DMS79 treated with DMSO at 0.1 percent for 48 hours (cell line): Measurements from ENCODE around the gene BLCAP.
"Not testable (repeated sequence)": the region's sequence is repeated elsewhere in the genome, so short reads cannot be mapped to it uniquely, and the experiment has no call there.

Experiments
- DNase-seq: peaks from one replicate; lab custom pipeline; 2025; lab: John Stamatoyannopoulos, UW

BLCAP gene

DNA sequence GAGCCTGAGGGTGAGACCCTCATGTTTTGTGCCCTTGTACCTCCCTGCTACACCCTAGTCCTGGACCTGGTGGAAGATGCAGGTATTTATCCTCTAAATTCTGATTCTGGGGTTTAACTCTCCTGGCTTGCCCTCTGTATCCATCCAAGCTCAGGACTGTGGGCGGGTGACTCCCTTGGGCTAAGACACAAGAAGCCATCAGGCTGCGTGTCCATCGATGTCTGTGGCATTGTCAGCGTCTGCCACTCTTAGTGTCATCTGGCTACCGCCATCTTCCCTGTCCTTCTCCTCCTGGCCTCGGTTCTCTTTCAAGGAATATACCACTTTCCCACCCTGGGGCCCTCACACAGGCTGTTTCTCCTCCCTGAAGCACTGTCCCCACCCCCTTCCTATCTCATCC, 28.9 kb upstream of the BLCAP start:
- no peak for DNase-seq

DNA sequence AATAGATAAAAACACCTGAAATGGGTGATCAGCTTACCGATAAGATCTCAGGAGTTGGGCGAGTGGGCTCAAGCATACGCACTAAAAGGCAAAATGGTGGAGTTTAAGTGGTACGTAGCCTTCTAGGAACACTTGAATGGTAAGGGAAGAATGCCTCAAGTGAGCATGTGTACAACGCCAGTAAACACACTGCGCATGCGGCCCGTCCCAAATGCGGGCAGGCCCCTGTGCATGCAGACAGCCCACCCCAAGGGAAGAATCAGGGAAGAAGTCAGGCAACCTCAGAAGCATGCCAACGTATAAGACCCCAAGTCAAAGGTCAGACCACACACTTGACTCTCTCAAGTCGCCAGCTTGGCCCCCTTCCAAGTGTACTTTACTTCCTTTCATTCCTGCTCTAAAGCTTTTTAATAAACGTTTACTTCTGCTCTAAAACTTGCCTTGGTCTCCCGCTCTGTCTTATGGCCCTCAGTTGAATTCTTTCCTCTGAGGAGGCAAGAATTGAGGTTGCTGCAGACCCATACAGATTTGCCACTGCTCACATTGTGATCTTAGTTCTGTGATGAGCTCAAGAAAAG, 27.1 kb upstream of the BLCAP start:
- peak; percentile 85 for DNase-seq

DNA sequence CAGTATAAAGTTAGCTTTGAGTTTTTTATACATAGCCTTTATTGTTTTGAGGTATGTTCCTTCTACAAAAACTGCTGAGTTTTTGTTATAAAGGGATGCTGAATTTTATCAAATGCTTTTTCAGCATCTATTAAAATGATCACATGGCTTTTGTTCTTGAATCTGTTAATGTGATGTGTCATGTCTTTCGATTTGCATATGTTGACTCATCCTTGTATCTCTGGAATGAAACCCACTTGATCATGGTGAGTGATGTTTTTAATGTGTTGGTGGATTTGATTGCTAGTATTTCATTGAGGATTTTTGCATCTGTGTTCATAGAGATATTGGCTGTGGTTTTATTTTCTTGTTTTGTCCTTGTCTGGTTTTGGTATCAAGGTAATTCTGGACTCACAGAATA, 24.7 kb upstream of the BLCAP start:
- no peak for DNase-seq

DNA sequence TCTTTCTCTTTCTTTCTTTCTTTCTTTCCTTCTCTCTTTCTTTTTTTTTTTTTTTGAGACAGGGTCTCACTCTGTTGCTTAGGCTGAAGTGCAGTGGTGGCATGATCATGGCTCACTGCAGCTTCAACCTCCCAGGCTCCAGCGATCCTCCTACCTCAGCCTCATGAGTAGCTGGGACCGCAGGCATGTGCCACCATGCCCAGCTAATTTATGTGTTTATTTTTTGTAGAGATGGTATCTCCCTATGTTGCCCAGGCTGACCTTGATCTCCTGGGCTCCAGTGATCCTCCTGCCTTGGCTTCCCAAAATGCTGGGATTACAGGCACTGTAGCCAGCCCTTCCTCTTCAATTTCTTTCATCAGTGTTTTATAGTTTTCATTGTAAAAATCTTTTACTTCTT, 24.0 kb upstream of the BLCAP start:
- DNase-seq, result not testable (repeated sequence)

DNA sequence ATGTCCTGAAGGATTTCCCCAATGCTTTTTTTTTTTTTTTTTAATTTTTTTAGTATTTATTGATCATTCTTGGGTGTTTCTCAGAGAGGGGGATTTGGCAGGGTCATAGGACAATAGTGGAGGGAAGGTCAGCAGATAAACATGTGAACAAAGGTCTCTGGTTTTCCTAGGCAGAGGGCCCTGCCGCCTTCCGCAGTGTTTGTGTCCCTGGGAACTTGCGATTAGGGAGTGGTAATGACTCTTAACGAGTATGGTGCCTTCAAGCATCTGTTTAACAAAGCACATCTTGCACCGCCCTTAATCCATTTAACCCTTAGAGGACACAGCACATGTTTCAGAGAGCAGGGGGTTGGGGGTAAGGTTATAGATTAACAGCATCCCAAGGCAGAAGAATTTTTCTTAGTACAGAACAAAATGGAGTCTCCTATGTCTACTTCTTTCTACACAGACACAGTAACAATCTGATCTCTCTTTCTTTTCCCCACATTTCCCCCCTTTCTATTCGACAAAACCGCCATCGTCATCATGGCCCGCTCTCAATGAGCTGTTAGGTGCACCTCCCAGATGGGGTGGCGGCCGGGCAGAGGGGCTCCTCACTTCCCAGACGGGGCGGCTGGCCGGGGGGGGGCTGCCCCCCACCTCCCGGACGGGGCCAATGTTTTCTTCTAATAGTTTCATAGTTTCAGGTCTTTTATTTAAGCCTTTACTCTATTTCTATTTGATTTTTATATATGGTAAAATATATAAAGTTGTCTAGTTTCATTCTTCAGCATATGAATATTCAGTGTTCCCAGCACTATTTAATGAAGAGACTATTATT, 22.6 kb upstream of the BLCAP start:
- not testable (repeated sequence) for DNase-seq

DNA sequence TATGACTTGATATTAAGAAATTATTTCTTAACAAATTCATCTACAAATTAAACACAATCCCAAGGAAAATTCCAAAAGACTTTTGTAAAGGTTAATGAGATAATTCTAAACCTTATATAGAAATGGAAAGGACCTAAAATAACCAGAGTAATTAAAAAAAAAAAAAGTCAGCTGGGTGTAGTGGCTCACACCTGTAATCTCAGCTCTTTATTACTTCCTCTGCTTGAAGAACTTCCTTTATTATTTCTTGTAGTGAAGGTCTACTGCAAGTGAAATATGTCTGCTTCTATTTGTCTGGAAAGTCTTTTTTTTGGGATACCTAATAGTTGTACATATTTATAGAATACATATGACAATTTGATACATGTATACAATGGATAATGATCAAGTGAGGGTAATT, 20.2 kb upstream of the BLCAP start:
- no peak for DNase-seq

GRCh38 chr20:37545516-37545915, 17.8 kb upstream of the BLCAP start:
- DNase-seq, result no peak

DNA sequence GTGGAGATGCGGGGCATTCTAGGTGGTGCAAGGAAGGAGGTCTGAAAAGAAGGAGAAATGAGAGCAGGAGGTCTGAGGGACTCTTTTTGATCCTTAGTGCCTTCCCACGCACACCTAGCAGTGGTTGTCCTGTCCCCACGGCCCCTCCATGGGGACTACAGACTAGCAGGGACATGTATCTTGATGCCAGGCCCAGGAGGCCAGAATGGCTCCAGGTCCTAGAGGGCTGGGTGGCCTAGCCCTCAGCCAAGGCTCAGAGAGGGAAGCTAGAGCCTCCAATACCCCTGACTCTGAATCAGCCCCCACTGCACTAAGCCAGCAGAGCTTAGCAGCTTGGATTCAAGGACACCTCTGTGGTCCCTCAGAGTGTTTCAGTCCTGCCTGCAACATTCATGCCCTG, 16.7 kb upstream of the BLCAP start:
- no peak for DNase-seq

DNA sequence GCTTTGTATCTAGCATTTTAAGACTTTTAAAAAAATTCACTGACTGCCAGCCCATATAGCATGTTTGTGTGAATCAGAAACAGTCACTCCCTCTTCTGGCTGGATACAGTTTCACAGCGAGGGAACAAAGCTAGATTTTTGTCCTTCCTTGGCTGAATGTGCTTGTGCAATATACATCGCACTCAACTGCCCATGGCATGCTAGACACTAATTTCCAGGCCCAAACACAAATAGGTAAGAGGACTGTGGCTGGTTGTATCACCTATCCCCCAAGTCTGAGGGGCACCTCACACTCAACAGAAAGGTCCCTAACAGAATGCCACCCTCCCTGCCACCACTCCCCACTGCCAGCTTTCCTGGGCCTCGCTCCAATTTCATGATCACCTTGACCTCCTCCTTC, 16.2 kb upstream of the BLCAP start:
- no peak for DNase-seq

- DNase-seq, result no peak
These were observed 14.6 kb upstream of the BLCAP start for GRCh38 chr20:37542281-37542680.

DNA sequence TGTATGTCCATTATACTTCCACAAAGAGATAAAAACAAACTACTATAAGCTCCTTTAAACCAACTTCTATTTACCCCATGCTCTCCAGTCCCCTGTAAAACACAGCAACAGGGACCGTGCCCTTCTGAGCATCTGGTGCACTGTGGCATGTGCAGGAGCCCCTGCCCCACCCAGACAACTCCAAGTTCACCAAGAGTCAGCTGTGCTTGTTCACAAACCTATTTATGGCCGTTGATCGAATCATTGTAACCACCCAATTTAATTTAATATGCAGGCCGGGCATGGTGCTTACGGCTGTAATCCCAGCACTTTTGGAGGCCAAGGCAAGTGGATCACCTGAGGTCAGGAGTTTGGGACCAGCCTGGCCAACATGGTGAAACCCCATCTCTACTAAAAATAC, 13.7 kb upstream of the BLCAP start:
- no peak for DNase-seq

DNA sequence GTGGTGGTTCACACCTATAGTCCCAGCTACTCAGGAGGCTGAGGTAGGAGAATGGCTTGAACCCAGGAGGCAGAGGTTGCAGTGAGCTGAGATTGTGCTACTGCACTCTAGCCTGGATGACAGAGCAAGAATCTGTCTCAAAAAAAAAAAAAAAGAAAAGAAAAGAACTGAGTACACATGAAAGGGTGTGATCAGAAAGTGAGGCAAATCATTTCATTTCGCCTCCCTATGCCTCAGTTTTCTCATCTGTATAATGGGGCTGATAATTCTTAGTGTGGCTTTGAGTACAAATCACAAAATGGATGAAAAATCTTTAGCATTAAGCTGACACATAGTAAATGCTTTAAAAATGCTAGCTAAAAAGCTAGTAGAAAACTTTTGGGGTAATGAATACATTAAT, 13.2 kb upstream of the BLCAP start:
- DNase-seq, result not testable (repeated sequence)

GRCh38 chr20:37540001-37540400, 12.3 kb upstream of the BLCAP start:
- no peak for DNase-seq

DNA sequence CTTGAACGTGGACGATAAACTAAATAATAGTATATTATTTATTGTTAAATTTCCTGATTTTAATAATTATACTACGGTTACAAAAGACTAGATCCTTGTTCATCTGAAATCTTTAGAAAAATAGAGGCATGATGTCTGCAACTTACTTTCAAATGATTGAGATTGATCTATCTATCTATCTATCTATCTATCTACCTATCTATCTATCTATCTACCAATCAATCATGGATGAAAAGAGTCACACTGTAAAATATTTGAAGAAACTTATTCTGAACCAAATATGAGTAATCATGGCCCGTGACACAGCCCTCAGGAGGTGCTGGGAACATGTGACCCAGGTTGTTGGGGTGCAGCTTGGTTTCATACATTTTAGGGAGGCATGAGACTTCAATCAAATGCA, 11.7 kb upstream of the BLCAP start:
- no peak for DNase-seq

DNA sequence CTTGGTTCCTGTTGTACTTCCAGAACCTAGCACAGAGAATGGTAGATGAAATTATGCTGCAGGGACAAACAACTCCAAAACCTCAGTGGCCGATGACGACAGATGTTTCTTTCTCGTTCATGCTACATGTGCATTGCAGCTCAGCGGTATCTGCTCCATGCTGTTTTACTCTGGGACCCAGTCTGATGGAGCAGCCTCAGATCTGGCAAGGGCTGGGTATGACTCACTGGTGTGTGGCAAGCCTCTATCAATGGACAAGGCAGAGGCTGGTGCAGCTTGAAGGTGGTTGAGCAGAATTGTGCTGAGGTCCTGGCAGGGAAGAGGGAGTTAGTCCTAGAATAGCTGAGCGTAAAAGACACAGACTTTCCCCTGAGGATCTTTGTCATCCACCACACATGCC, 10.3 kb upstream of the BLCAP start:
- DNase-seq, result no peak

DNA sequence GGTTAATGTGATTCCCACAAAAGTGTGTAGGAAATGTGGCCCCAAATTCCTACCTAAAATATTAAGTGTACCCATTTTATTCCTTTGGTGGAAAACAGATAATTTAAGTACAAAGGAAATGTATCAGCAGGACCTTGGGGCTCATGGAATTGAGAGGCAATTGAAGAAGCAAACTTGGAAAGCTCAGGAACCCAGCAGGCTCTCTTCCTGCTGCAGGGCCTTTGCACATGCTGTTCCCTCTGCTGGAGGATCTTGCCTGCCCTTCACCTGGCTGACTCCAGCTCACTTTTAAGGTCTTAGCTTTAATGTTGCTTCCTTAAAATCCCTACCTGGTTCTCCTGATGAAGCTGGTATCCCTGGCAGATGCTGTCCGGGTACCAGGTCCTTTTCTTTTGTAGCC, 9.8 kb upstream of the BLCAP start:
- DNase-seq, result no peak

- peak; percentile 50 for DNase-seq
These were observed 7.9 kb upstream of the BLCAP start for GRCh38 chr20:37535443-37536132.

GRCh38 chr20:37534401-37535157, 6.9 kb upstream of the BLCAP start:
- peak; percentile 70 for DNase-seq

DNA sequence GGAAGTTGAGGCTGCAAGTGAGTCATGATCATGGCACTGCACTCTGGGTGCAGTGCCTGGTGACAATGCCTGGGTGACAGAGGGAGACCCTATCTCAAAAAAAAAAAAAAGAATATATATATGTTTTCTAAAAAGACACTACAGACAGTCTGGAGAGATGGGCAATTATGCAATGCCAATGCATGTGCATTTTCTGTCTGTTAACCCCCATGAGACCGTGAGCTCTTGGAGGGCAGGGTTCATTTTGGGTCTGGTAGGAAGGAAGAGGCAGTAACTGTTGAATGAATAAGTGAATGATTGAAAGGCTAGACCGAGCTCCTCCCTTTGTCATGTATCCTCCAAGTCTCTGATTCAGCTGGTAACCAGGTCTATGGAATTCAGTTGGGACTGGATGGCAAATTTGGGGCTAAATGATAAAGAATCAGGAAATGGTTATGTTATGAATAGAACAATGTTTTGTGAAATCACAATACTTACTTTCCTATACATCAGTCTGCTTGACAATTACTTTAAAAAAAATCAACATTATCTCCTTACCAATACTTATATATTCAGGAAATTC, 5.6 kb upstream of the BLCAP start:
- DNase-seq, result no peak

DNA sequence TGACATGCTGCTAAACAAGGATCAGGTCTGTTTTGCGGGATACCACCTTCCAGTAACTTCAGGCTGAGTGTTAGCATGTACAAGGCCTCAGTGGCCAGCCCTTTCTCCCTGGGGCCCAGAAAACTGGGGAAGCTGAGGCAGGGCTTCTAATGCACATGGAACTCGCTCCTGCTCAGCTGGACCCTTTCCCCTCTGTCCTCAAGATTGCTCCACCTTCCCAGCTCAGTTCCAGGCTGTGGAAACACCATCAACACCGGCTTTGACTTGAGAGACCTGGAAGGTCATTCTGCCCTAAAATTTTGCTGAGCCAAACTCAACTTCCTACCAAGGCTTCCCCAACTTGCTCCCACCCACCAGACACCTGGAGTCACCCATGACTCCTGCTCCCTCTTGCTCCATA, 4.2 kb upstream of the BLCAP start:
- DNase-seq, result no peak

GRCh38 chr20:37530696-37531095, 3.0 kb upstream of the BLCAP start:
- DNase-seq, result no peak

DNA sequence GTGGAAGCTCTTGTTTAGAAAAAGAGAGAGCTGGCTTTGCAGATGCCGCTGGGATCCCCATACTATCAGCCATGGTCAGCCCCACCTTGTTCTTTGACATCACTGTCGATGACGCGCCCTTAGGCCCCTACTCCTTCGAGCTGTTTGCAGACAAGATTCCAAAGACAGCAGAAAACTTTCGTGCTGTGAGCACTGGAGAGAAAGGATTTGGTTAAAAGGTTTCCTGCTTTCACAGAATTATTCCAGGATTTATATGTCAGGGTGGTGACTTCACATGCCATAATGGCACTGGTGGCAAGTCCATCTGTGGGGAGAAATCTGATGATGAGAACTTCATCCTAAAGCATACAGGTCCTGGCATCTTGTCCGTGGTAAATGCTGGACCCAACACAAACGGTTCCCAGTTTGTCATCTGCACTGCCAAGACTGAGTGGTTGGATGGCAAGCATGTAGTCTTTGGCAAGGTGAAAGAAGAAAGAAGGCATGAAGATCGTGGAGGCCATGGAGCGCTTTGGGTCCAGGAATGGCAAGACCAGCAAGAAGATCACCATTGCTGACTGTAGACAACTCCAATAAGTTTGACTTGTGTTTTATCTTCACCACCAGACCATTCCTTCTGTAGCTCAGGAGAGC, 2.4 kb upstream of the BLCAP start:
- DNase-seq, result no peak
